GM18951 (cell line): ENCODE results near the gene HOATZ.

Source experiments
- POLR2A ChIP-seq: IDR thresholded peaks from 4 replicates; pipeline ENCODE4 v1.6.1; 2011; ENCODE audit warnings: mild to moderate bottlenecking; ENCODE audit not compliant: insufficient read length, insufficient read depth; ENCODE audit errors: extremely low read depth
- in situ Hi-C: fragments of 300-500 bp; cut with MboI; formaldehyde crosslinking; loops from one replicate; pipeline ENCODE4 v1.12.0; 2022; ENCODE audit warnings: low sequenced_read_pairs, mixed read lengths, inconsistent platforms; ENCODE audit not compliant: unreplicated experiment

HOATZ gene

GRCh38 chr11:111500481-111500880, 14.1 kb upstream of the HOATZ start:
- TF ChIP-seq POLR2A, result no peak
- in situ Hi-C loops, result no loop called here

DNA sequence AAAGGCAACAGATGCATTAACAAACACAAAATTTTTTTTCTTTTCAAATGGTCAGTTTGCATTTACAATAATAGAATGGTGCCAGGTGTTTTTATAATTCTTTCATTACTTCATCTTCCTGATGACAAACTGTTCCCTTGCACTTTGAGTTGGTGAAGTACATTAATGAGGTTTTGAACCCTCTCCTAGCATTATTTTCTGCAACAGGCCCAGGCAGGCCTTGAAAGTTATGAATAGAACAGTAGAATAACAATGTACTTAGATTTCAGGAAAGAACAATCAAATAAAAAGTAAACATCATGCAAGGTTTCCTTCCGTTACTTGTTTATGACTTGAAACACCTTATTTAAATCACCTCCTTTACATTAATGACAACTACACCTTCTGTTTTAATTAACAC, 12.0 kb upstream of the HOATZ start:
- in situ Hi-C loops, result no loop called here
- no peak for TF ChIP-seq POLR2A

DNA sequence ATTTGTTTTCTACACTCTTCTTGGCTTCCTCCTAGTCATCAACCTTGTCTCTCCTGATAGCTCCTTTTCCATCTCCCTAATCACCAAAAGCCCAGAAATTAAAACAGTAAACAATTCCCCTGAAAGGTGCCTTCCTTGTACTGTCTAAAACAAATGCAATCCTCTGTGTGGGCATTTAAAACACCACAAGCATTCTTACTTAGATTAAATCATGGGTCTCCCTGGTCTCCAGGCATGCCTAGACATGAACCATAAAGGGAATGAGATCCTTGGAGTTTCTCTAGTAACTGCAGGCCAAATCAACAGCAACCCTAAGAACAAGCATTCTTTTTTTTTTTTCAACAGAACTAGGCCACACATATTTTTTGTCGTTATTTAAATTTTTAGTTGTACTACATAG, 4.3 kb upstream of the HOATZ start:
- in situ Hi-C loops, result no loop called here
- TF ChIP-seq POLR2A, result no peak

GRCh38 chr11:111512296-111513239, 2.0 kb upstream of the HOATZ start, which contains the start of gene BTG4:
TSS of gene BTG4 (minus strand) at chr11:111512386. CDS start at chr11:111498776, 13,610 bp downstream.
- no peak for TF ChIP-seq POLR2A
- in situ Hi-C loops, result no loop called here

GRCh38 chr11:111513240-111513605, 1.4 kb upstream of the HOATZ start:
- in situ Hi-C loops, result no loop called here
- TF ChIP-seq POLR2A, result no peak

DNA sequence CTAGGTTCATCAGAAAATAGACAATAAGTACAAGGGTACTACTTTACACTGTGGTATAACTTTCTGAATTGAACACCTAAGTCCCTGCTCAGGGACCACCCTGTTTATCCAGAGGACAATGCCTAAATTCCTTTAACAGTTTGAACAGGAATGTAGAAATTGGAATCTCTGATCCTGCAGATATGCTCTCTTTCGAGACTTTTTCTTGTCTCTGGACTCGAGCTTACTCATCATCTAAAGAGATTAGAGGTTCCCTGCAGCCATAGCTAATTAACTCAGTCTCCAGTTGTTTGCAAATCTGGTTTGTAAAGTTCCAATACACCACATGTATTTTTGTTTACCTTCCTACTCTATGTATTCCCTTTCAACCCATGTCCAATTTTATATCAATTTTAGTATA, 1.0 kb downstream of the HOATZ start:
- TF ChIP-seq POLR2A, result no peak
- in situ Hi-C loops, result no loop called here

DNA sequence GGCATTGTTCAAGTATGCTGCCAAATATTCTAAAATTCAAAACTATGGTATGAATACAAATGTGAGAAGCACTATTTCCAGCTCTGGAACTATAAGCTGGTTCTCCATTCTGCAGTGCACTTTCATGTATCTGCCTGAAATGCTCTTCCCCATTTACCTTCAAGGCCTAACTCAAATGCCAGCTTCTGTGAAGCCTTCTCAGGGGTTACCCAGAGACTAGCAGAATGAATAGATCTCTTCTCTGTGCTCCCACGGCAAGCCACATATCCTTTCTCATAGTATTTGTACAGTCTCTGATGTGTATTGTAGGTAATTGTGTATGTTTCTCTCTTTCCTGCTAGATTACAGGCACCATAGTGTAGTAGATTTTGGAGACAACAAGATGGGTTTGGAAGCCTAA, 4.1 kb downstream of the HOATZ start:
- in situ Hi-C loops, result no loop called here
- TF ChIP-seq POLR2A, result no peak

- in situ Hi-C loops, result no loop called here
- TF ChIP-seq POLR2A, result no peak
Measured at GRCh38 chr11:111520560-111520959, 6.0 kb downstream of the HOATZ start.

- TF ChIP-seq POLR2A, result no peak
- in situ Hi-C loops, result no loop called here
Measured at GRCh38 chr11:111521135-111521534, 6.6 kb downstream of the HOATZ start.

DNA sequence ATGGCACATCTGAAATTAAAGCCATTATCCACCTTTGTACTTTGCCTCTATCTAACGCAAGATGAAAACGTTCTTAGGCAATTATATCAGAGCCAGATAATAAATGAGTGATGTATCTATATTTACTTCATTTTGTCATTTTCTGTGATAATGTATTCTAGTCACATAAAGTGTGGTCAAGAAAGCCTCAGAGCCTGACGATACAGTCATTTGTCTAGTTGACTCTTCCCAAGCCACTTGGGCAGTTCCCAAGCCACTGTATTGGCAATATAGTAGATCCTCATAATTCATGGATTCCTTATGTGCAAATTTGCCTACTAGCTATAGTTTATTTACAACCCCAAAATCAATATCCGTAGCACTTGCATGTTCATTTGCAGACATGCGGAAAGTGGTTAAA, 7.8 kb downstream of the HOATZ start:
- in situ Hi-C loops, result no loop called here
- no peak for TF ChIP-seq POLR2A

- in situ Hi-C loops, result no loop called here
- no peak for TF ChIP-seq POLR2A
Measured at GRCh38 chr11:111523343-111523742, 8.8 kb downstream of the HOATZ start.

GRCh38 chr11:111524056-111524455, 9.5 kb downstream of the HOATZ start:
- in situ Hi-C loops, result no loop called here
- no peak for TF ChIP-seq POLR2A

GRCh38 chr11:111525456-111525855, 10.9 kb downstream of the HOATZ start:
- no peak for TF ChIP-seq POLR2A

GRCh38 chr11:111526501-111526900, 11.9 kb downstream of the HOATZ start:
- no peak for TF ChIP-seq POLR2A
- in situ Hi-C loops, result no loop called here

More at GRCh38 chr11:111525456-111525855, 10.9 kb downstream of the HOATZ start:
- in situ Hi-C loops, result no loop called here
